ENCODE data around the gene GALNT1. TPM values are rescaled to one million over a fixed set of nuclear protein-coding genes. Genes with fewer than 3 reads are reported as not detected.

Gene GALNT1
- total RNA-seq, 2 donors from 2014 or later, result 27.0 to 37.2 TPM

GRCh38 chr18:35692866-35693265 lies 111.3 kb downstream of the GALNT1 start:
- Histone ChIP-seq H3K4me3 (no peak overlapping the region), H3K36me3 (replicated peaks in 1 of 2; ENCODE audit: insufficient read depth in 1 of 2, low read depth in 2 of 2) (no peaks in the 10 kb centered on the region), H3K4me1 (peaks cover 19% of the 10 kb centered on the region), H3K9me3 (no peaks in the 10 kb centered on the region), H3K27ac (no peak overlapping the region), H3K27me3 (no peaks in the 10 kb centered on the region)
- 88 to 92% methylated on average over 3 of the region's 3 CpGs for WGBS, 2 donors
- intact Hi-C loops (cut with DNase I), result no loop called here
- TF ChIP-seq POLR2A (IDR thresholded peaks at IDR 0.05) (no peak), CTCF (IDR thresholded peaks at IDR 0.05) (no peak)
- DNase-seq (no peak), ATAC-seq (no peak)

GRCh38 chr18:35693829-35694228 lies 112.3 kb downstream of the GALNT1 start:
- no peak overlapping the region for H3K27ac ChIP-seq
- no peaks in the 10 kb centered on the region for H3K36me3 ChIP-seq (replicated peaks in 1 of 2; ENCODE audit: insufficient read depth in 1 of 2, low read depth in 2 of 2)
- peaks cover 19% of the 10 kb centered on the region for H3K4me1 ChIP-seq
- no peak overlapping the region for H3K4me3 ChIP-seq
- DNase-seq, result no peak
- H3K9me3 ChIP-seq, result no peaks in the 10 kb centered on the region
- H3K27me3 ChIP-seq, result no peaks in the 10 kb centered on the region
- WGBS, 2 donors, result 88 to 96% methylated on average over 4 of the region's 4 CpGs
- intact Hi-C loops (cut with DNase I), result no loop called here
- no peak for ATAC-seq
- TF ChIP-seq CTCF (IDR thresholded peaks at IDR 0.05), result no peak
- no peak for TF ChIP-seq POLR2A (IDR thresholded peaks at IDR 0.05)

- WGBS, 2 donors, result 91 to 92% methylated on average over 2 of the region's 2 CpGs
- H3K27ac ChIP-seq, result peak overlapping the region in 2 of 4 donors; percentile 56 to 63
- intact Hi-C loops (cut with DNase I), result no loop called here
These were observed 113.3 kb downstream of the GALNT1 start for GRCh38 chr18:35694808-35695207.

GRCh38 chr18:35695384-35695783 lies 113.8 kb downstream of the GALNT1 start:
- intact Hi-C loops (cut with DNase I), result no loop called here
- no peaks in the 10 kb centered on the region for H3K9me3 ChIP-seq
- no peak for DNase-seq
- H3K36me3 ChIP-seq (replicated peaks in 1 of 2; ENCODE audit: insufficient read depth in 1 of 2, low read depth in 2 of 2), result no peaks in the 10 kb centered on the region
- TF ChIP-seq POLR2A (IDR thresholded peaks at IDR 0.05) (no peak), CTCF (IDR thresholded peaks at IDR 0.05) (no peak)
- H3K4me3 ChIP-seq, result no peak overlapping the region
- 95 to 96% methylated on average over 1 of the region's 1 CpG for WGBS, 2 donors
- peaks cover 19% of the 10 kb centered on the region for H3K4me1 ChIP-seq
- H3K27me3 ChIP-seq, result no peaks in the 10 kb centered on the region
- H3K27ac ChIP-seq, result peak overlapping the region; percentile 48 to 79 (median 60)
- no peak for ATAC-seq

More at GRCh38 chr18:35694808-35695207, 113.3 kb downstream of the GALNT1 start:
- Histone ChIP-seq H3K4me1 (peaks cover 19% of the 10 kb centered on the region), H3K4me3 (no peak overlapping the region), H3K36me3 (replicated peaks in 1 of 2; ENCODE audit: insufficient read depth in 1 of 2, low read depth in 2 of 2) (no peaks in the 10 kb centered on the region), H3K9me3 (no peaks in the 10 kb centered on the region), H3K27me3 (no peaks in the 10 kb centered on the region)
- DNase-seq, result no peak
- ATAC-seq, result no peak
- no peak for TF ChIP-seq CTCF (IDR thresholded peaks at IDR 0.05)
- TF ChIP-seq POLR2A (IDR thresholded peaks at IDR 0.05), result no peak

GRCh38 chr18:35695803-35696202 lies 114.3 kb downstream of the GALNT1 start:
- DNase-seq (peak; percentile 78 to 90 (median 86)), ATAC-seq (peak; percentile 97)
- H3K4me1 ChIP-seq, result peaks cover 19% of the 10 kb centered on the region
- peak overlapping the region; percentile 48 to 79 (median 60) for H3K27ac ChIP-seq
- H3K9me3 ChIP-seq, result no peaks in the 10 kb centered on the region
- intact Hi-C loops (cut with DNase I), result no loop called here
- H3K4me3 ChIP-seq, result no peak overlapping the region
- TF ChIP-seq CTCF (IDR thresholded peaks at IDR 0.05) (no peak), POLR2A (IDR thresholded peaks at IDR 0.05) (no peak)
- H3K36me3 ChIP-seq (replicated peaks in 1 of 2; ENCODE audit: insufficient read depth in 1 of 2, low read depth in 2 of 2), result no peaks in the 10 kb centered on the region
- no peaks in the 10 kb centered on the region for H3K27me3 ChIP-seq
- 16 to 23% methylated on average over 8 of the region's 8 CpGs for WGBS, 2 donors
